Stimulated activated CD4-positive, alpha-beta T cell treated with anti-CD3 and anti-CD28 coated beads, Interleukin-15, amount 100 ng/mL, for 1 hour (primary cell): ENCODE measurements around the gene CHN1.

Experiments used
- DNase-seq, 2 donors: peaks; one replicate each; pipeline ENCODE4 v3.0.0-alpha.2; 2020; ENCODE audit warnings: low read depth in 1 of 2, low spot score in 1 of 2

CHN1 gene

DNA sequence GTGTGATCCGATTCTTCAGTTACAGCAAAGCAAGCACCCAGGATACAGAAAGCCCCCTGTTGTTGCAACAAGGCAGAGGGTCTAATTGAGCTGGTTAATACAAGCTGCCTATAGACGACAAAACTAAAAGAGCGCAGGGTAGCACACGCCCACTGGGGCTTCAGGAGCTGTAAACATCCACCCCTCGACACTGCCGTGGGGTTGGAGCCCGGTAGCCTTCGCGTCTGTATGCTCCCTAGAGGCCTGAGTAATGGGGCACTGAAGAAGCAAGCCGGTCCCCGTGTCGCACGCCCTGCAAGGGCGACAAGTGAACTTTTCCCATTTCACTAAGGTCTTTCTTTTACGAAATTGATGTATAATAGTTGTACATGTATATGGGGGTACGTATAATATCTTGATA is 216.2 kb downstream of the CHN1 start:
- DNase-seq: no peak

DNA sequence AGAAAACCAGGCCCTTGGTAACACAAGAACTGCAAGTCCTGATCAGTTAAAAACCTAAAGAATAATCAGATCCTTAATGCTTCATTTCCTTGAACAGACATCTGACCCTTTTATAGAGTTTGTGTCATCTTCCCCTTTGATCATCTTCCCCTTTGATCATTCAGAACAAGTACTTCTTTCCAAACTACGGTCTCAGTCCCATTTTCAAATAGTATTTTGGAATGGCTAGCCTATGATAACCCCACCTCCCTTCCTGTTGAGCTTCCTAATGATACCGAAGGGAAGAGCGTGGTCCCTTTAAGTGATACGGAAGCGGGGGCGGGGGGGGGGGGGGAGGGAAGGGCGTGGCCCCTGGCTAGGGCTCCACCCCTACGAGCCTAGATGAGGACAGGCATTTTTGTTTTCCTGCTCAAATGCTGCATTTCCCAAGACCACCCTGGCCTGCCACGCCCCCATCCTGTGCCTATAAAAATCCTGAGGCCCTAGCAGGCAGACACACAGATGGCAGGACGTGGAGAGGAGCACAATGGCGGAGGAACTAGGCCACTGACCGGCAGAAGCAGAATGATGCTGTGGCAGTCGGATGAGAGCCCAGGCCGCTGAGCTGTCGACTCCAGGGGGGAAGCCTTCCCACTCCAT is 216.8 kb downstream of the CHN1 start:
- DNase-seq: no peak

DNA sequence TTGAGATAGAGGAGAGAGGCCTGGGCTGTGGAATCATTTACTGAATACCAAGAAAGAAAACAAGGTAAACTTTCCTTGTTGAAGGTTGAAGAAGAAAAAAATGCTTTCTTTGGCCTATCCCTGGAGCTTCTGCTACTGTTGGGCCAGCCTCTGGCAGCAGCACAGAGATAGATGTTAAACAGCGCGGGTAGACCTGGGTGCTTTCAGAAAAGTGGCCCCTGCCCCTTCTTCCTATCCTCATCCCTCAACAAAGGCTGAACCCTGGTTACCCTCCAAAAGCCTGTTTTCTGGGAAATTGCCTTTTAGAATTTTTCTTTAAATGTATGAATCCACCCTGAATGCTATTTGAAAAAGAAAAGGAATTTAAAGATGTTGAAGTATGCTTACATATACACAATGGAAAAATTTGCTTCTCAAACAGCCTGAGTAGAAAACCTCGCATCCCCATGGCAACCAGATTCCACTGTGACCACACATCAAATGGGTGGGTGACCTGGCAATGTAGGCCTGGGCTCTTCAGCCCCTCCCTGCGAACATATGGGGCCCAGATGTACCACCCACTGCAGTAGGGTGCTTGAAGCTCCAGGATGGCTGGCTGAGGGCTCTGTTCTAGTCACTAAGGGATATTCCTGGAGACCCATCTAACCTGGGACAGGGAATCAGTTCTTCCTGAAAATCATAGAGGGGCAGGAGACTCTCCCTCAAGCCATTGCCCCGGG is 217.5 kb downstream of the CHN1 start:
- DNase-seq: no peak

DNA sequence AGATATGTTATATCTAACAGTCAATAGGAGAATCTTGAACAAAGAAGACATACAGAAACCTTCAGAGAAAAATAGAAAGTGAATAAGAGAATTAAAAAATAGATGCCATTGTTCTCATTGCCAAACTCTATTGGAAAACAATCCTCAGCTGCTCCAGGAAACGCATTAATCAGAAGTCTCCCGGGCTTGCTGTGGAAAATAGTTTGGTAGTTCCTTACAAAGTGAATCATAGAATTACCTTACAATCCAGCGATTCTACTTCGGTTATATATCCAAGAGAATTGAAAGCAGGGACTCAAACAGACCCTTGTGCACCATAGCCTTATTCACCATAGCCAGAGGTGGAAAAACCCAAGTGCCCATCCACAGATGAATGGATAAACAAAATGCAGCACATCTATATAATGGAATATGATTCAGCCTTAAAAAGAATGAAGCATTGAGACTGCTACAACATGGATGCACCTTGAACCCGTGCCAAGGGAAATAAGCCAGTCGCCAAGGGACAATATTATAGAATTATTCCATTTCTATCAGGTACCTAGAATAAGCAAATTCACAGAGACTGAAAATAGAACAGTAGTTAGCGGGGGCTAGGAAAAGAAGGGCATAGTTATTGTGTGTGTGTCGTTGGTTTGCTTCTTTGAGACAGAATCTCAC is 219.0 kb downstream of the CHN1 start:
- no peak for DNase-seq

DNA sequence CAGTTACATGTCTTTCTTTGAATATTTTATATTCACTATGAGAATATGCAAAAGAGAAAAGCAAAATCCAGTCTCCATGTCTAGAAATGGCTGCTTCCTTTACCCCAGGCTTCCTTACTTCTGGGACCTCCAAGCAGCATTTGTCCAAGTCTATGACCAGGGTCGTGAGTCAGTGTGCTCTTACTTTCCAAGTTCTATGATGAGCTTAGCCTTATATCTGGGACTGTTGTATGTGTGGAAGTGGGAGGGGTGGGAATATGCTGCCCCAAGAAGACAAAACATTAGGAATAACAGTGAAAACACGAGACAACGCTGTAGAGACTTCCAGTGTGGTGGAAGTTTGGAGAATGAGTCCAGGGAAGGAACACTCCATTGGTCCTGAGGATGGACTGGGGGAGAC is 219.7 kb downstream of the CHN1 start:
- DNase-seq: no peak

DNA sequence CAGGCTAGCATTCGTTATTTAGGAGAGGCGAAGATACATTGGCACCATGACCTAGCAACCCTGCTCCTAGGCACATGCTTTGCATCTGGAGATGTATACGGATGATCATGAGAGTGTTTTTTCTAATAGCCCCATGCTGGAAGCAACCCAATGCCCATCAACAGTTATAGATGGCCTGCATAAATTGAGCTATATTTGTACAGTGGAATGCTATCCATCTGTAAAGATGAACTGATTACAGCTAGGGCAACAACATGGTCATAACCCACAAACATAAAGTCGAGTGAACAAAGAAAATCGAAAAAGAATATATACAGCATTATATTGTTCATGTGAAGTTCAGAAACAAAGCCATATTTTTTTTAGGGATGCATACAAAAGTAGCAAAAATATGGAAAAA is 220.3 kb downstream of the CHN1 start:
- DNase-seq: no peak

DNA sequence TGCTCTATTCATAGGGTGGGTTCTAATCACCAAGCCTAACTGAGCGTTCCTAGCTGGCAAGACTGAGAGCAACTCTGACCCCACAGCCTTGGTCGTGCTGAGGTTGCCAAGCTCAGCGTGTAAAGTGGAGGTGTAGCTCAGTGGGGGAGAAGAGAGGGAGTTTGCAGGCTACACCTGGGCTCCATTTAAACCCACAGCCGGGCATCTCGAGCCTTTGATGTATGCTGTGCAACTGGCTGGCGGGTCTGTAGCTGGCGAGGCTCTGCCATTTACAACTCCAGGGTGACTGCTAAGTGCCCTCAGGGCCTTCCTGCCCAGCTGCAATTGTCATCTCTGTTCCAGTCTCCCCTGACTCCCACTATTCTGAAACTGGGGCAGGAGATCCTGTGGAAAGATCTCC is 220.9 kb downstream of the CHN1 start:
- DNase-seq: no peak

DNA sequence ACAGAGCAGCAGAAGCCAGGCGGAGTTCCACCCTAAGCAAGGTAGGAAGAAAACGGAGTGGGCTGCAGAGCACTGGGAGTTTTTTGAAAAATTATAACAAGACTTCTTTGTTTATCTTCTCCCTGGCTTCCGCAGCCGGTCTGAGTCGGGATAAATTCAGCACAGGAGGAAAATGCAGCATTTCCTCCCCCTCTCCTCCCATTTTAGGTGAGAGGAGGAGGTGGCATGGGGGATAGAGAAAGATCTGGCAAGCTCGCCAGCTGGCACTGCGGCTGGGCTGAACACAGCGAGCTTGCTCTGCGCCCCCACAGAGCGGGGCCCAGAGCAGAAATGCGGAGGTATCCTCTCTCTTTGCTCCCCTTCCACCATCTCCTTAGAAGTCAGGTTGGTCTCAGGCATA is 223.2 kb downstream of the CHN1 start:
- no peak for DNase-seq

DNA sequence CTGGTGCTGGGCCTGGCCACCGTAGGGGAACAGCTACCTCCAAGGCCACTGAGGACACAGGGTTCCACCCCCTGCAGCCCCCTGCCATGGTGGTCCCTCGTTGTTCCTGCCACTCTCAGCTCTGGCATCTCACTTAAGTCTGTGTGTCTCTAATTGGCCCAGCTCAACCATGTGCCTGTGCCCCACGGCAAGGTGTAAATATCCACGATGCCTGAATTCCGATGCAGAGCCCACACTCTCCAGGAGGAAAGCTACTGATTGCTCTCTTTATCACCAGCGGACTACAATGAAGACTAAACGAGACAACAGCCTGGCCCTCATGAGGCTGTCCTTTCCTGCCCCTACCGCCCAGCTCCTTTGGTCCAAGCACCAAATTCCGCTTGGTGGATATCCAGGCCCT is 223.9 kb downstream of the CHN1 start:
- no peak for DNase-seq

DNA sequence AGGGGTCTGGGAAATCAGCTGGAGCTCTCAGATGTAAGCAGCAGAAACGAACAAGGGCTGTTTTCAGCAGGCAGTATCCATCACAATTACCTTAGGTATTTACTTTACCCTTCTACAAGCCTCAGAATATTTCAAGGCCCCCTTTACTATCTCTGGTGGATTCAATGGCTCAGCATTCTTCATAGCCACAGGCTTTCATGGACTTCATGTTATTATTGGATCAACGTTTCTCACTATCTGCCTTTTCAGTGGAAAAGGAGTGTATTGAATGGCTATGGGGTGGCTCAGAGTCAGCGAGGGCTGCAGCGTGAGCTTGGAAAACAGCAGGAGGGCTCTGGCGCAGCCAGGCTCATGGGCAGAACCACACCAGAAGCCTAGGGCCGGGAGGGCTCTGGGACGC is 224.3 kb downstream of the CHN1 start:
- no peak for DNase-seq

DNA sequence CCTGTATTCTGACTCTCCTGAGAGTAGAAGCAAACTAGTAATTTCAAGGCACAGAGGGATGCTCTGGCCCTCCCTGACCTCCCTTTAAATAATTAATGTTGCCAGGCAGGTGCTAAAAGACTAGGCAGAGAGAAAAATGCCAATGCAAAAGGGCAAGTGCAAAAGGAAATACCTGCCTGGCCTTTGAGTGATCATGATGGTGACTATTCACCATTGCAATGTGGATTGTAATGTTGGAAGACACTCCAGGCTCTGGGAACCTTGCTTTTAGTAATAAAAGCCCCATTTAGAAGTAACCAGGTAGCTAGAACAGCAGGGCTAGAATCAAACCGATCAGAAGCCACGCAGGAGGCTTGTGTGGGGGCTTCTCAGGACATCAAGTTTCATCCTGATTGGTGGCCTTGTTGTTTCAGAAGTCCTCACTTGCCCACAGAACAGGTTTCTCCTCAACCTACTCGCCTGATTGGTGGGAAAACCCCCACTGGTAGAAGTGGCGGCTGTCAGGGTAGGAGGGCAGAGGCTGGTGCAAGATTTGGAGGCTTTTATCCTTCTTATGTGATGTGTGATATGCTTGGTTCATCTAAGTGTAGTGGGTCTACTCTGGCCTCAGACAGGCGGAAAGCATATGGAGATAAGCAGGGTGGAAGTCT is 224.9 kb downstream of the CHN1 start:
- DNase-seq: no peak

DNA sequence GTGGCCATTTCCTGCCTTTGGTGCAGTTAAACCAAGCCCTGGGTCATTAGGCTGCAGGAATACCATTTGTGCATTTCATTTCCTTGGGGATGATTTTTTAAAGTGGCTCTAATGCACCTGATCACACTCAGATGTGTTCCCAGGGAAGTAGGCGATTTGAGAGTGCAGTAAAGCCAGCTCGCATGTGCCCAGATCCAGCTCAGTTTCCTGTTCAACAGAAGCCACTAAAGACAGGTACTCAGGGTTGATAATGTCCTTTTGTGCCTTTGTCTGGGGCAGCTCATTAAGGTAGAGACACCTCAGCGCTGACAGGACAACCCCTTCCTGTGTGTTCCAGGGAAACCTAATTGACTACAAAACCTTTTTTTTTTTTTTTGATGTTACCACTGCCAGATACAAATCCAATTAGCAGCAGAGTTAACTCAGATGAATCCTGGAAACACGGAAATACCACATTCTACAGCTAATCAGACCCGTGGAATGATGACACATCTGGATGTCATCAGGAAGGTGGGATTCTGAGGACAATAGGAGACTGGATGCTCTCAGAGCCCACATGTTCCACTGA is 225.7 kb downstream of the CHN1 start:
- DNase-seq: no peak

DNA sequence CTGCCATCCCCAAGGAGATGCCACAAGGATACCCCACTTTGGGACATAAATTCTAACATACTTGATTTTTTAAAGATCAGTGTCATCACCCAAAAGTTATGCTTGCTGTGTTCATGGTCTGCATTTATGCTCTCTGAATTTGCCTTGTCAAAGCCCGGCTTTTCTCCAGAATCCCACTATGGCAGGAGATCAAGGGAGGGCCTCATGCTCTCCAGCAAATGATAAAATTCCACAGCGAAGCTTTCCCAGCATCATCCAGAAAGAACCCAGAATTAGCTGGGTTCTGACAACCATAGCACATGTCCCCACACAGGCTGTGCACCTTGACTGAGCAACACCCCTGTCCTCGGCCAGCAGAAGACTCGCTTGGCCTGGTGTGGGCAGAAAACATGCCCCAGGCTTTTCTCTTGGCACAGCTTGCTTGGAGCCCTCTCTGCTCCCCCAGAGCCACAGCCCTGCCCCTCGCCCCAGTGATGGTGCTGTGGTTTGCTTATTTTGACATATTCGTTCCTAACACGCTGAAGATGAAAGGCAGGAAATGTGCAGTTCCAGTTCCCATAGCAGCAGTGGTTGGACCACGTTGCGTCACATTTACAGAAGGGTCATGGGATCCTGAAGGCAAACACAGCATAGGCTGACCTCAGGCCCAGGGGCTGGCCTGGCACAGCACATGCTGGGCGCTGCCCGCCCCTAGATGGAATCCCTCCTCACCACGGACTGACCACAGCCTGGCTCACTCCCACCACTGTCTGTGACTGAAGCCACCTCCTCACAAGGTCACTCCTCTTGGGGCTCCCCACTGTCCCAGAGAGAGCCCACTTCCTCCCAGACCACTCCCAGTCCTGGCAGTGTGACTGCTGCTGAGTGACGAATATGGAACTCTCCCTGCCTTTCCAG is 226.8 kb downstream of the CHN1 start:
- peak; percentile 9 to 45 for DNase-seq

DNA sequence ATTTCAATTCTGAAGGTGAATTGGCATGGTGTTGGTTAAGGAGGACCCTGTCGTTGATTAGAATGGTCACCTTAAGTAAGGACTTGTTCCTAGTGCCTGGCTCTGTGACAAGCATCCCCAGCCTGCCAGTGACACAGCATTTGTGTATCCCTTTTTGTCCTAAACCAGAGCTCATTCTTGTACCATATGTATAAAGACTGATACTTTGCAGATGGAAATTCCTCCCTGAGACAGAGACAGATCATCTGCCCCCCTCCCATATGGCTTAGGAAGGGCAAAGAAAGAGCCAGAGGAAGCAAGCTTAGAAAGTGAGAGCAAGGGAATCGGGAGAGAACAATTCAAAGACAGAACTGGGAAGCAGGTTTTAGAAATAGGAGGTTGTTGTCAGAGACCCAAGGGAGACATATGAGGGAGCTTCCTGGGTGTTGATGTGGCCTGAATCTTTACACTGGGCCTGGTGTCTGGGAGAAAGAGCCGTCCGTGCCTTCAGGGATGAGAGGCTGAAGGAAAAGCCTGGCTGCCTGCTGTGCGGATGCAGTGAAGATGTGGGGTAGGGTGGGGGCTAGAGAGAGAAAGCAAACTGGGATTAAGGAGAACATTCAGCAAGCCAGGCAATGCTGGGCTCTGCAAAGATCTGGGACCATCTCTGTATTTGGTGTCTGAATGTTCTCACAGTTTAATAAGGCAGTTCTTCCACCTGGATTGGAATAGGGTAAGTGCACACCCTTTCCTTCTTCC is 227.7 kb downstream of the CHN1 start:
- no peak for DNase-seq

DNA sequence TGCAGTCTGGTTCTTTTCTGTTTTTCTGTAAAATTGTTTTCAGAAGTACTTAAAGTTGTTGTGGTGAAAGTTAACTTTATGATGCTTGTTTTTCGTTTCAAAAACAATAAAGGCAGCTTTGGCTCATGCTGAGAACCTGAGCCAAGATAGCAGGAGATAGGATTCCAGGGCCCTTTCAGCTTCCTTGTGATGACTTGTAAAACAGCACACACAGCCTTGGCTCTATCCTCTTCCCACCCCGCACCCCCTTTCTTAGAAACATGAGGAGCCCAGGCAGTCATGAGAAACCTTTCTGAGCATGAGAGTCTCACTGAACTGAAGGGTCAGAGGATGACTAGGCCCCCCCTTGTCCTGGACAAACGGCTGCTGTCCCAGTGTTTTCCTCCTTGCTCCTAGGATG is 228.5 kb downstream of the CHN1 start:
- DNase-seq: no peak

DNA sequence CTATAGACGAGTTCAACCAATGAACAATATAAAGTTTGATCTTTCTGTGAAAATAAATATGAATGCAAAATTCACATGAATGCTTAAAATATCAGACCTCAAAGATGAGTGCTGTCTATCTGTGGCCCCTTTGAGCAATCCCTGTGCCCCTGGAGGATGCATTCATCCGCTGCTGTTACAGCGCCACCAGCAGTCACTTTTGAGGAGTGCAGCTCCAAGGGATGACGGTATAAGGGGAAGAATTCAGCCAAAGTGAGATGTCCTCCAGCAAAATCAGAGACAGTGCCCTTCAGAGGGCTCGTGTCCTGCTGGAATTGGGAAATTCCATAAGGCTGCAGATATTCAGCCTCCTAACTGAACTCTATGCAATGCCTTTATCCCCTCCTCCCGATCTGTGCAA is 229.0 kb downstream of the CHN1 start:
- DNase-seq: no peak

DNA sequence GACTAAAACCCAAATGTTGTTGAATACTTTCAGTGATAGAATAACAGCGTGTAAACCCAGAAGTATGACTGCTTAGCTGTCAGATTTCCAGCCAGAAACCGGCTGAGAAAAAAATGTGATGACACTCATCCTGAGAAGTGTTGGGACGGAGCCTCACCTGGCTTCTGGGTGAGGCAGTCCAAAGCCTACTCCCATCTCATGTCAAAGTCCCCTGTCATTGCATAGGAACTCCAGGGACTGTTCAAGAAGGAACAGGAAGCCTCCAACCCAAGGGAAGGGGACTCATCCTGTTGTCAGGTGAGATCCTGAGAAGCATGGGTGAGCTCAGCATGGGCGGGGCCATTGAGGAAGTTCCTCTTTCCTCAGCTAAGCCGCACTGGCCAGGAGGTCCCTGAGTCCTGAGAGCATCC is 229.6 kb downstream of the CHN1 start:
- no peak for DNase-seq

DNA sequence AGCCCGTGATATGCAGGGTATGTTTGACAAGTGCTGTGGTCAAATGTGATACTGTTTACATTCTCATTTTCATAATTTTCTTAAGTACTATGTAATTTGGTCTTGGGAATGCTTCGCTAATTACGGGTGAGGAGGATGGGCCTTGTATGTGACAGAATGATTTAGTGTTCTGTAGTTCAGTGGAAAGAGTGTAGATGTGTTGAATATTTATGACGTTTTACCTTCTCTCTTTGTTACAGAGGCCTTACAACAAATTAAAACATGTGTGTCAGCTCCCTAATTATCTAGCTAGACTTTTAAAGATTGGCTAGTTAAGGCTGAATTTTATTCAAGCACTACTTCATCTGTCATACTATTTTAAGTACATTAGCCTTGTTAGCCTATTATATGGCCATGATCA is 230.3 kb downstream of the CHN1 start:
- DNase-seq: no peak

DNA sequence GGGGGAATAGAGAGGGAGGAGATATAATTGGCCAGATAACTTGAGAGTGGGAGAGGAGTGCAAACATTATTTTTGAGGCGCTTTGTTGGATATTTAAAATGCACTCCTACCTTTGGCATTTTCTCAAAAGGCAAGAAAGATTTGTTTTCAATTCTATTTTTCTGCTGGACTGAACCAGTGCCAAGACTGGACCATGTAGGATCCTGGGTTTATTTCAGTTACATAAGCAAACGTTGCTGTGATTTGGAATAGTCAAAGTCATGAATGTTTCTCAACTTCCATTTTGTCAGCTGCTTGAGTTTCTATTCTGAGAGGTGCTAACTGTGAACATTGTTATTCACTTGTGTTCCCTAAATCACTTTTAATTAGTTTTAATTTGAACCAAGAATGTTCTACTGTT is 232.0 kb downstream of the CHN1 start:
- no peak for DNase-seq

DNA sequence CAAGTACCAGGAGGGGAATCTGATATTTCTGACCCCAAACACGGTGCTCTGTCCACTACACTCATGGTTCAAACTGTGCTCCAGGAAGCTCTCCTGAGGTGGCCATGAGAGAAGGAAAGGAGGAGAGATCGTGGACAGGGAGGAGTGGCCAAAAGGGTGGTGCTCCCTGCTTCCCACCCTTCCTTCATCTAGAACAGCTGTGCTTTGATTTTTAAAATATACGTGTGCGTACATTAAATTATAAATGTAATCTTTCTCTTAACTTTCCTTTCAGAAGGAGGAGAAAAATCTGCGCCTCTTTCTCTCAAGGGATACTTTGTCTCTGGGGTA is 232.7 kb downstream of the CHN1 start:
- DNase-seq: no peak
